Stimulated activated CD4-positive, alpha-beta T cell treated with anti-CD3 and anti-CD28 coated beads, Interleukin-1b, Interleukin-23, amount 100 ng/mL, for 4 hours (primary cell): ENCODE data around the gene SCP2.

Source experiments
- DNase-seq, 2 donors: peaks; one replicate each; pipeline ENCODE4 v3.0.0-alpha.2; 2020; ENCODE audit warnings: low read depth in 2 of 2

The SCP2 gene

GRCh38 chr1:53037159-53037558, 110.1 kb downstream of the SCP2 start:
- no peak for DNase-seq

GRCh38 chr1:53038566-53038965, 111.5 kb downstream of the SCP2 start:
- no peak for DNase-seq

GRCh38 chr1:53043271-53043670, 116.2 kb downstream of the SCP2 start:
- DNase-seq, result no peak

GRCh38 chr1:53044926-53045325, 117.8 kb downstream of the SCP2 start:
- DNase-seq, result no peak

GRCh38 chr1:53046930-53047329, 119.9 kb downstream of the SCP2 start:
- DNase-seq, result no peak

- DNase-seq, result no peak
Observed at GRCh38 chr1:53047737-53048736, 121.0 kb downstream of the SCP2 start.

GRCh38 chr1:53048960-53049573, 122.0 kb downstream of the SCP2 start:
- DNase-seq, result no peak

GRCh38 chr1:53049574-53049967, 122.5 kb downstream of the SCP2 start:
- DNase-seq, result no peak

GRCh38 chr1:53050310-53050709, 123.2 kb downstream of the SCP2 start:
- DNase-seq, result no peak

GRCh38 chr1:53051676-53052075, 124.6 kb downstream of the SCP2 start:
- DNase-seq, result no peak

- no peak for DNase-seq
Observed at GRCh38 chr1:53057127-53057526, 130.1 kb downstream of the SCP2 start.

GRCh38 chr1:53060579-53060978, 133.5 kb downstream of the SCP2 start:
- no peak for DNase-seq

- DNase-seq, result no peak
Observed at GRCh38 chr1:53061123-53061858, 134.2 kb downstream of the SCP2 start.

- DNase-seq, result no peak
Observed at GRCh38 chr1:53061859-53062707, 135.0 kb downstream of the SCP2 start, which contains the start of gene PODN. Gene PODN, plus strand, starts transcription at chr1:53062213. Its CDS starts 7,643 bp downstream, at chr1:53069856.

GRCh38 chr1:53062708-53063591, 135.9 kb downstream of the SCP2 start:
- no peak for DNase-seq

GRCh38 chr1:53063744-53064515, 136.9 kb downstream of the SCP2 start:
- DNase-seq, result no peak

- DNase-seq, result no peak
Observed at GRCh38 chr1:53065391-53065790, 138.3 kb downstream of the SCP2 start.

- DNase-seq, result no peak
Observed at GRCh38 chr1:53066488-53066887, 139.4 kb downstream of the SCP2 start.
